HS-5 (cell line): ENCODE data around the gene EIF4E1B.

ENCODE experiments used
- DNase-seq: peaks from one replicate; pipeline ENCODE4 v3.0.0-alpha.2; 2012; ENCODE audit warnings: low read depth

The EIF4E1B gene

GRCh38 chr5:176606875-176607274, 23.6 kb upstream of the EIF4E1B start:
- no peak for DNase-seq

DNA sequence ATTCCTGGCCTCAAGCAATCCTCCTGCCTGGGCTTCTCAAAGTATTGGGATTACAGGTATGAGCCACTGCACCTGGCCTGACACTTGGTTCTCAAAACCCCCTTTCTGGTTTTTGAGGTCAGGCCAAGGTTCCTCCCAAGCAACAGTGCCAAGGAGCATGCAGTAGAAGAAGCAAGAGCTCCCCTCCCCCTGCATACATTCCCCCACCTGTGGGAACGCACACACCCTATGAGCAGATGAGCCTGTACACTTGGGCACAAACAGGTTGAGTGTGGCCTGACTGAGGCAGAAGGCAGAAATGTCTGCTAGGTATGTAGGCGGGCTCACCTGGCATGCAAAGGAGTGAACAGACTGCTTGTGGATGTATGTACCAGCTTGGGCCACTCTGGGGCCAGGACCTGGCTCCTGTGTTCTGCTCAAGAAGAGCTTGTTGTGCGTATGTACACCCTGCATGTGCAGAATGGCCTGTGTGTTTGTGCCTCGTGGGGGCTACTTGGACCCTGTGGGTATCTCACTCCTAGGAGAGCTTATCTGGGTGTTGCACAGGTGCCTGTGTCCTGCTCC, 22.3 kb upstream of the EIF4E1B start:
- DNase-seq = no peak

GRCh38 chr5:176608937-176609723, 21.3 kb upstream of the EIF4E1B start:
- no peak for DNase-seq

DNA sequence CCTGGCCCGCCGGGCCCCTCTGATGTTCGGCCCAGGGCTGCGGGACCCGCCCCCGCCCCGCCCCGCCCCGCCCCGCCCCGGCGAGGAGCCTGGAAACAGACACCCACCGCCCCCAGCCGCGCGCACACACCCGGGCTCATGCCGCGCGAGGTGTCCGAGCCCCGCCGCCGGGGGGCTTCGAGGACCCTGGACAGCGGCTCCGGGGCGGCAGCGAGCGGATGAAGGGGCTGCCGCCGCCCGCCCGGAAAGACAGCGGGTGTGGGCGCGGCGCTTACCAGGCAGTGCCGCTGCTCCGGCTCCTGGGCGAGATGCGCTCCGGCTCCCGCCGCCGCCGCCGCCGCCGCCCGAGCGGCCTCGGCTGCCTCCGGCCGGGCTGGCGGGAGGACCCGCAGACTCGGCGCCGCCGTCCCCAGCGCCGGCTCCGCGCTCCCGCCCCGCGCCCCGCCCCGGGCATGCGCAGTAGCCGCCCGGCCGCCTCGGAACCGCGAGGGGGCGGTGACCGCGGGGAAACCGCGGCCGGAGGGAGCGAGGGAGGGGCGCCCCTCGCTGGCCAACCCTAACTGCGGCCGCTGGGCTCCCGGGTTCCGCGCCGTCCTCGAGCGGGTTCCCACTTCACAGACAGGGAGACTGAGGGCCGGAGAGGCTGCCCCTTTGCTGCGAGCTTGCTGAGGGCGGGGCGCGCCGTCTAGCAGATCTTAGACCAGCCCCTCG, 20.6 kb upstream of the EIF4E1B start, which contains the start of gene GPRIN1:
Gene GPRIN1 (minus strand): TSS at position 433 of the 711 bp plus-strand sequence. CDS start 10,322 bp downstream, outside the sequence.
- DNase-seq = no peak

GRCh38 chr5:176610435-176610773, 20.1 kb upstream of the EIF4E1B start:
- DNase-seq = no peak

DNA sequence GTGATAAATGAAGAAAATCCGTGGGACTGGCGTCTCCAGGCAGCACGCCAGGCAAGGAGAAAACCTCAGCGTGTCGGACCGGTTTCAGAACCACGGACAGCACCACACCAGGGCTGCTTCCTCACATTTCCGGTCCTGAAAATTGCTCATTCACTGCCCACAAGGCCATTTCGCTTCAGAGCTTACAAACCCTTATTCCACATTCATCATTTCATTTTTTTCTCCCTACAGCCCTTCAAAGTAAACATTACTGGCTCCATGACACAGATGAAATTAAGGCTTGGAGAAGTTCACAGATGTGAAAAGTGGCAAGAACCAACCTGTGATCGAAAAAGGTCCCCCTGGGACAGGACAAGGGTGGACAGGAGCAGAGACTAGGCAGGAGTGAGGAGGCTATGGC, 19.0 kb upstream of the EIF4E1B start:
- no peak for DNase-seq

DNA sequence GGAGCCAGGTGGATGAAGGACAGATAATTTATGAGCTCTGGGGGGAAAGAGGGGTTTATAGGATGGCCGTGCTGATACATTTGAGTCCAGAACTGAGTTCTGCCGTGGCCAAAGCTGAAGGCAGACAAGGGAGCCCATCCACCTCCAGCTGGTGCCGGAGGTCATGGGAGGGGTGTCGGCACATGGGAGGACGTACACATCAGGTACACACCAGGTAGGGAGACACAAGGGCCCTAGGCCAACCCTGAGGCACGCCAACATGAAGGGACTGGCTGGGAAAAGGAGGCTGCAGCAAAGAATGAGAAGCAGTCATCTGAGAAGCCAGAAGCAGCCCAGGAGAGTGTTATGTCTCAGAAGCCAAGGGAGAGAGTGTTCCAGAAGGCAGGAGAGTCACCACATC, 18.5 kb upstream of the EIF4E1B start:
- no peak for DNase-seq

DNA sequence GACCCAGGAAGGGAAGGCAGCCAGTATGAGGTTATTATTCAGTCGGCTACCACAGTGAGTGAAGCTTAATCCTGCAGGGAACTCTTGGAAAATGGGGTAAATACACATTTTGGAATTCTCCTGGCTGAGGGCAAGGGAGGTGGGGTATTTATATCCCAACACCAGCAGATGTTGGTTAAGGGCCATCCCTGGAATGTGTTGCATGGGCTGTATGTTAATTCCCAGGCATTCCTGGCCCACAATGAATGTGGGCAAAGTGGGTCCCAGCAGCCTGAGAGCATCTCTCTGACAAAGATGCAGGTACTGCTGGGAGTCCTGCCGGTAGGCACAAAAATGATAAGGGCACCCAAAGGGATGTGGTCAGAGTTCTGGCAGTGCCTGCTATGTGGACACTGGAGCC, 17.6 kb upstream of the EIF4E1B start:
- no peak for DNase-seq

DNA sequence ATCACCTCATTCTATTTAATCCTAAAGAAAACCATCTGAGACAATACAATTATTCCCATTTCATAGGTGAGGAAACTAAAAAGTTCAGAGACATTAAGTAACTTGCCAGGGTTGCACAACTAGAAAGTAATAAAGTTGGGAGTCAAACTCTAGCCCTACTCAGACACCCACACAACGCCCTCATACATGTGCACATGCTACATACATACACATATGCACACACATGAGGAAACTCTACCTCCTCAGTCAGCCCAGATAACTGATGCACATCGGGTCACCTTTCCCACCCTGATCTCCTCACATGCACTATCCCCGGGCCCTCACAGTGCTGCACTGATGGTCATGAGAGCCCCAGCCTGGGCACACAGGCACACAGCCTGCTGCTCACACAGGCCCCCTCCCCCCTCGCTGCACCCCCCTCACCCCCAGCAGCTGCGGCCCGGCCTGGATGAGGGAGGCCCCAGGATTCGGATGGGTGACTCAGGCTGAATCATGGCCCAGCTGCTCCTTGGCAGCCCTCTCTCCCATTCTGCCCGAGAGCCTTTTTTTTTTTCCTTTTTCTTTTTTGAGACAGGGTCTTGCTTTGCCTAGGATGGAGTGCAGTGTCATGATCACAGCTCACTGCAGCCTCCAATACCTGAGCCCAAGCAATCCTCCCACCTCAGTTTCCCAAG, 15.5 kb upstream of the EIF4E1B start:
- DNase-seq = no peak

- DNase-seq = no peak
Measured at GRCh38 chr5:176616511-176616910, 14.0 kb upstream of the EIF4E1B start.

- DNase-seq = no peak
Measured at GRCh38 chr5:176618783-176619182, 11.7 kb upstream of the EIF4E1B start.

- no peak for DNase-seq
Measured at GRCh38 chr5:176619203-176619568, 11.3 kb upstream of the EIF4E1B start.

- DNase-seq = no peak
Measured at GRCh38 chr5:176619569-176620332, 10.7 kb upstream of the EIF4E1B start.

GRCh38 chr5:176620333-176620981, 10.0 kb upstream of the EIF4E1B start:
- DNase-seq = no peak

DNA sequence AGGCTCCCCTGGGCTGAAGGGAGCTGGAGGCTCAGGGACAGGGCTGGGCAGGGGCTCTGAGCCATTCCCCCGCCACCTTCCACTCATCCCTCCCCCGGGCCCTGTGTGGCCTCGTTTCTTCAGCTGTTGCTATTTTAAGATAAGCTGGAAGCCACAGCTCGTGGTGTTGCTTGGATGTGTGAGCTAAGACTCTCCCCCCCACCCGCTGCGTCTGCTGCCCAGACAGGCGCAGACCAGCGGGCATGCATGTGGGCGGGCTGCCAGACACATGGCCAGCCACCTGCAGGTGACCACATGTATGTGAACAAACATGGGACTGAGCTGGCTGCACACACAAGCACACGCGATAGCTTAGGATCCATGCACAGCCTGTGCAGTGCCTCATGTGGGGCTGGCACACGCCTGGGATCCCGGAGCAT, 8.8 kb upstream of the EIF4E1B start:
- no peak for DNase-seq

DNA sequence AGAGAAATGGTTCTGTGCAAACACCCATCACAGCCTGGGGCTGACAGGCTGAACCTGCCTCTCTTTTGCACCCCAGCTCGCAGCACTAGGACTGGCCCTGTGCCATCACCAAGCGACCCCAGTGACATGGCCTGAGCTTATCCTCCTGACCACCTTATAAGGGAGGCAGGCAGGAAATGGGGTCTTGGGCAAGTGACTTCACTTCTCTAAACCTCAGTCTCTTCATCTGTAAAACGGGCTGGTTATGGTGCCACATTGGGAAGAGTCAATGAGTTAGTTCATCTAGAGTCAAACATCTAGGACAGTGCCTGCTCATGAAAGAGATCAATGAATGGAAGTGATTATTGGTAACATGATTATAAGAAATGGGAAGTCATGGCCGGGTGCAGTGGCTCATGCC, 6.3 kb upstream of the EIF4E1B start:
- DNase-seq = no peak

DNA sequence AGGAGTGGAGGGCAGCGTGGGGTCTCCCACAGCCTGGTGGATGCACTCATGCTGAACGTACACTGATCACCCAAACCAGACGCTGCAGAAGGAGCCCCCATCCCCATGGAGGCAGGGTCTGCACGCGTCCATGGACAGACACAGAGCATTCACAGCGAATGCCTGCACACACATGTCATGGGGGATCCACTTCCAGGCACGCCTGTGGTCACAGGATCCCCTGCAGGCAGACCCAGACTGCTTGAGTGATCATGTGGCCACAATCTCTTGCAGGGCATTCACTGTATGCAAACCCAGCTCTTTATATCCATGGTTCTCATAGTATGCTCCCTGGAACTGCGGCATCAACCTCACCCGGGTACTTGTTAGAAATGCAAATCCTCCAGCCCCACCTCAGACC, 5.5 kb upstream of the EIF4E1B start:
- no peak for DNase-seq

DNA sequence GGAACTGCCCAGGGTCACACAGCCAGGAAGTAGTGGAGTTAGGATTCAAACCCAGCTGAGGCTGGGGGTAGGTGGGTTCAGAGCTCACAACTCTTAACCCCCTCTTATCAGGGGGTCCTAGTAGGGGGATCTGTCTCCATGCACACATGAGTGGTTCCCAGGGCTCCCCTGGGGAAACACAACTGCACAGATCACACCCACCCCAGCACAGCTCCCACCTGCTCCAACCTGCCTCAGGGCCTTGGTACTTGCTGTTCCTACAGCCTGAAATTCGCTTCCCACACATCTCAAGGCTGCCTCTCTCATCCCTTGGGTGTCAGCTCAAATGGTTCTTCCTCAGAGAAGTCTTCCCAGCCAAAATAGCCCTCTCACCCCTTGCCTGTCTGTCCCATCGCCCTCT, 5.0 kb upstream of the EIF4E1B start:
- DNase-seq = no peak

DNA sequence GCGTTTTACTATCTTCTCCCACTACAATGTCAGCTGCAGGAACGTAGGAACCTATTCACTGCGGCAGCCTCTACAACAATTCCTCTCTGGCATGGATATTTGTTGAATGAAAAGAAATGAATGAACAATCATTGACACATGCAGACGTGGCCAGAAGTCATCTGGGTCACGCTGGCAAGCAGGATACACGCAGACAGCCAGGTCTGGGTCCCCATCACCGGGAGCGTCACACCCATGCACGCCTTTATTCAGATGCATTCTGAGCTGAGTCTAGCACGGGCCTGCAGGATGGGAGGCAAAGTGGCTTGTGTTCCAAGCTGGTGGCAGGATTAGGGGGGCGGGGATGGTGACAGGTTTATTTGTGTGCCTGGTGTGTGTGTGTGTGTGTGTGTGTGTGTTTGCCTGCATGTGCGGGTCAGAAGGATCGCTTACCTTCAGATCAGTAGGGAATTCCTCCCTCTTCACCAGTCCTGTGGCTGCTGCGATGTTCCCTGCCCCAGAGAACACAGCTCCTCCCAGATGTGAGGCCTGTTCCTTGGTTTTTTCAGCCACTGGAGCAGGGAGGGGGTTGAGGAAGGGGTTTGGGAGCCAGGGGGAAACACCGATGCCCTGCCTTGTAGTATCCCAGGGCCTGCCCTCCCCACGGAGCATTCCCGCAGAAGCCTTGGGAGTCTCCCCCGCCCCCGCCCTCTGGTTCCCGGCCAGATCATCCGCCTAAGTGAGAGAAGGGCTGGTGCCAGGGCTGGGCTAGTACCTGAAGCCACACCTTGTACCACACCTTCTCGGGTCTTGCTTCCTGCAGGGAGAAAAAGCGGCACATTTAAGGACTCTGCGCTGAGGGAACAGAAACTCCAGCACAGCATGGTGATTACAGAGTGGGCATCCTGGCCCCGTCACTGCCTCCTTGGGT, 4.3 kb upstream of the EIF4E1B start:
- DNase-seq = no peak

DNA sequence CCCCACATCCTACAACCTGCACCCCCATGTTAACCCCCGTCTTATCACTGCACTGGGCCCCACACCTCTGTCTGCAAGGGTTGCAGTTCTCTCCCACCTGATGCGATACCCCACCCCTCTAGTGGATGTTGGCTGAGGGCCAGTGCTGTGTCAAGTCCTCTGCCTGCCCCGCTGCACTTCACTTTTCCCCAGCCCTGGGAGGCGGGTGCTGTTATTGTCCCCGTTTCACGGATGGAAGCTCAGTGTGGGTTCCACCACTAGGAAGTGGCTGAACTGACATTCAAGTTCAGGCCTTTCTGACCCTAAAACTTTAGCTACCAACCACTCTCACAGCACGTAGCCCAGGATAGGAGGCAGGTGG, 3.6 kb upstream of the EIF4E1B start:
- DNase-seq = no peak

GRCh38 chr5:176627582-176627981, 2.9 kb upstream of the EIF4E1B start:
- no peak for DNase-seq
